ENCODE measurements around the gene FOXC1.

FOXC1 gene

GRCh38 chr6:1643830-1644445 is 34.2 kb downstream of the FOXC1 start:
- no peak overlapping the region for H3K27ac ChIP-seq (ENCODE audit: low read length)
- H3K4me3 ChIP-seq (ENCODE audit: low read depth in 1 of 2, low read length in 2 of 2) = no peak overlapping the region
- no peaks in the 10 kb centered on the region for H3K36me3 ChIP-seq (ENCODE audit: insufficient read depth, low read length)
- no peaks in the 10 kb centered on the region for H3K79me2 ChIP-seq (ENCODE audit: insufficient read depth, low read length)
- H3K9ac ChIP-seq (ENCODE audit: low read depth, low read length) = no peak overlapping the region
- DNase-seq (no peak), ATAC-seq (ENCODE audit: insufficient read depth, low read depth) (no peak)
- TF ChIP-seq EZH2 (IDR thresholded peaks at IDR 0.05; ENCODE audit: borderline replicate concordance, low read depth, low read length, severe bottlenecking) = no peak
- no peak for TF ChIP-seq CTCF (IDR thresholded peaks at IDR 0.05; ENCODE audit: borderline replicate concordance, extremely low read depth, low read length, poor library complexity, severe bottlenecking)
- no peaks in the 10 kb centered on the region for H4K20me1 ChIP-seq (ENCODE audit: insufficient read depth, low read length)
- H3K4me2 ChIP-seq (ENCODE audit: insufficient read depth, low read length) = no peak overlapping the region
- H3K9me3 ChIP-seq (ENCODE audit: insufficient read depth, low read length, severe bottlenecking) = no peaks in the 10 kb centered on the region
- no peaks in the 10 kb centered on the region for H3K4me1 ChIP-seq (ENCODE audit: insufficient read depth, low read length)
- no peaks in the 10 kb centered on the region for H3K27me3 ChIP-seq (ENCODE audit: insufficient read depth, low read length, poor library complexity)
- H2AFZ ChIP-seq (ENCODE audit: low read depth, low read length) = no peak overlapping the region

DNA sequence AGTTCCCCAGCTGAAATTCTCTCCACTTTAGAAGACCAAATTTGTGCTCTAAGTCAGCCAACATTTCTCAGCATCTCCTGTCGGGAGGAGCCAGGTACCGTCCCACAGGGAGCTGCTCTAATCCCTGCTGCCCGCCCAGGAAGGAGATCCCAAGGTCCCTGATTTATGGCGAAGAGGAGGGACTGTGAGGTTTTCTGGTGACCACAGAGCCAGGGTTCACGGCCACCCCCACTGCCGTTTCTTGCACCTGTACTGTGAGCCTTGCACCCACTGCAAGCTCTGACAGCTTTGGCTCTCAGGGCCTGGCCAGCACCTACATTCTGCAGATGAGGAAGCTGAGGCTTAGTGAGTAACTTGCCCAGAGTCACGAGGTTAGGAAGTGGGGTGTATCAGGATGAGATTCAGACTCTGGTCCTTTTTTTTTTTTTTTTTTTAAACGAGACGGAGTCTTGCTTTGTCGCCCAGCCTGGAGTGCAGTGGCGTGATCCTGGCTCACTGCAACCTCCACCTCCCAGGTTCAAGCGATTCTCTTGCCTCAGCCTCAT is 34.9 kb downstream of the FOXC1 start:
- H3K9ac ChIP-seq (ENCODE audit: low read depth, low read length) = no peak overlapping the region
- H3K27me3 ChIP-seq (ENCODE audit: insufficient read depth, low read length, poor library complexity) = no peaks in the 10 kb centered on the region
- no peak for TF ChIP-seq CTCF (IDR thresholded peaks at IDR 0.05; ENCODE audit: borderline replicate concordance, extremely low read depth, low read length, poor library complexity, severe bottlenecking)
- no peaks in the 10 kb centered on the region for H4K20me1 ChIP-seq (ENCODE audit: insufficient read depth, low read length)
- H3K4me2 ChIP-seq (ENCODE audit: insufficient read depth, low read length) = no peak overlapping the region
- ATAC-seq (ENCODE audit: insufficient read depth, low read depth) (peak; percentile 22; the same call in 1 of the 3 replicates), DNase-seq (no peak)
- no peak overlapping the region for H3K27ac ChIP-seq (ENCODE audit: low read length)
- no peaks in the 10 kb centered on the region for H3K36me3 ChIP-seq (ENCODE audit: insufficient read depth, low read length)
- no peak overlapping the region for H3K4me3 ChIP-seq (ENCODE audit: low read depth in 1 of 2, low read length in 2 of 2)
- H3K4me1 ChIP-seq (ENCODE audit: insufficient read depth, low read length) = no peaks in the 10 kb centered on the region
- no peak overlapping the region for H2AFZ ChIP-seq (ENCODE audit: low read depth, low read length)
- no peaks in the 10 kb centered on the region for H3K9me3 ChIP-seq (ENCODE audit: insufficient read depth, low read length, severe bottlenecking)
- no peaks in the 10 kb centered on the region for H3K79me2 ChIP-seq (ENCODE audit: insufficient read depth, low read length)

DNA sequence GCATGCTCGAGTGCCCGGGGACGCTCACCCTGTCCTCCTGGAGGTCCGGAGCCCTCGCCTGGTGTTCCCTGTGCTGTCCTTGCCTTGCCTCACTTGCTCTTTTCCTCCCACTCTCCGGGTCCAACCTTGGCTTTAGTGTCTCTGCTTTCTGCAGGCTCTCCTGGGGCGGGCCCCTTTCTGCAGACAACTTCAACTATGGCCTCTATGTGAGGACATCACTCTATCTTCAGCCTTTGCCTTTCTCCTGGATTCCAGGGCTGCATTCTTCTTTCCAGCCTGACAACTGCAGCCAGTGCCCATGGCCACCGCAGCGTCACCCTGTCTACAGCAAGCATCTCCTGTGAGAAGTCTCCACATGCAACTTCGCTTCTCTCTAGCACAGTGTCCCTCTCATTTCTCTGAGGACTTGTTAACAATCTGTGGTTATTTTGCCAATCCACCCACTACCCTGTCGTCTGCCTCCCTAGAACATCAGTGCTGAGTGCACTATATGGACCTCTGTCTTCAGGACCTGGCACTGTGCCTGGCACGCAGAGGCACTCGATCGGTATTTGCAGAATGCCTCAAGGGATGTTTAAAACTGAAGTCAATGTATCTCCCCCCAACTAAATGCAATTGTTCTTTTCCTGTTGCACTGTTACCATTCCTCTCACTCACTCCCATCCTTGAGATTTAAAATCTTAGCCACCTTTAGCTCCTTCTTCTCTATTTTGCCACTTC is 35.9 kb downstream of the FOXC1 start:
- Histone ChIP-seq H3K9ac (ENCODE audit: low read depth, low read length) (no peak overlapping the region), H3K9me3 (ENCODE audit: insufficient read depth, low read length, severe bottlenecking) (no peaks in the 10 kb centered on the region), H3K27ac (ENCODE audit: low read length) (no peak overlapping the region), H2AFZ (ENCODE audit: low read depth, low read length) (no peak overlapping the region), H3K27me3 (ENCODE audit: insufficient read depth, low read length, poor library complexity) (no peaks in the 10 kb centered on the region), H3K36me3 (ENCODE audit: insufficient read depth, low read length) (no peaks in the 10 kb centered on the region), H3K79me2 (ENCODE audit: insufficient read depth, low read length) (no peaks in the 10 kb centered on the region), H3K4me2 (ENCODE audit: insufficient read depth, low read length) (no peak overlapping the region), H3K4me1 (ENCODE audit: insufficient read depth, low read length) (no peaks in the 10 kb centered on the region), H3K4me3 (ENCODE audit: low read depth in 1 of 2, low read length in 2 of 2) (no peak overlapping the region), H4K20me1 (ENCODE audit: insufficient read depth, low read length) (no peaks in the 10 kb centered on the region)
- no peak for TF ChIP-seq EZH2 (IDR thresholded peaks at IDR 0.05; ENCODE audit: borderline replicate concordance, low read depth, low read length, severe bottlenecking)
- TF ChIP-seq CTCF (IDR thresholded peaks at IDR 0.05; ENCODE audit: borderline replicate concordance, extremely low read depth, low read length, poor library complexity, severe bottlenecking) = no peak
- ATAC-seq (ENCODE audit: insufficient read depth, low read depth) (no peak), DNase-seq (no peak)
